Kidney (tissue), 14 donors: ENCODE measurements around the gene ADCY2. TPM values are rescaled to one million over a fixed set of nuclear protein-coding genes. Genes with fewer than 3 reads are reported as not detected.

Experiments
- DNase-seq, 5 donors: peaks; one replicate each; pipeline ENCODE4 v3.0.0-alpha.2; 2013 to 2020
- FAIRE-seq: peaks from 2 replicates; lab custom pipeline; 2012; peaks lifted over from hg19 to GRCh38; lab: Jason Lieb, UNC
- H3K27ac ChIP-seq, 2 donors: one replicate each; pipeline ENCODE4 v1.7.0; 2013; ENCODE audit warnings: low read depth in 2 of 2, low read length in 2 of 2, inconsistent platforms in 1 of 2
- H3K27me3 ChIP-seq: one replicate; pipeline ENCODE4 v1.7.1; 2013; ENCODE audit warnings: low read length, inconsistent platforms; ENCODE audit not compliant: control insufficient read depth, insufficient read depth
- H3K36me3 ChIP-seq, 3 donors: one replicate each; pipeline versions ENCODE4 v1.7.0 to v1.7.1; 2013; ENCODE audit warnings: low read length in 3 of 3, control low read depth in 1 of 3, inconsistent platforms in 1 of 3; ENCODE audit not compliant: insufficient read depth in 3 of 3, control insufficient read depth in 2 of 3
- H3K4me1 ChIP-seq, 3 donors: one replicate each; pipeline versions ENCODE4 v1.7.0 to v1.7.1; 2013; ENCODE audit warnings: low read length in 3 of 3, inconsistent platforms in 1 of 3, low read depth in 1 of 3; ENCODE audit not compliant: control insufficient read depth in 2 of 3, insufficient read depth in 2 of 3
- H3K4me3 ChIP-seq, 3 donors: one replicate each; pipeline versions ENCODE4 v1.7.0 to v1.8.1; 2013; ENCODE audit warnings: low read length in 3 of 3, control low read depth in 1 of 3, inconsistent platforms in 1 of 3
- H3K9ac ChIP-seq, 3 donors: one replicate each; pipeline versions ENCODE4 v1.7.0 to v1.7.1; 2013; ENCODE audit warnings: low read length in 3 of 3, control low read depth in 1 of 3, inconsistent platforms in 1 of 3
- H3K9me3 ChIP-seq, 3 donors: one replicate each; pipeline versions ENCODE4 v1.7.0 to v1.7.1; 2013; ENCODE audit warnings: low read length in 3 of 3, control low read depth in 1 of 3, inconsistent platforms in 1 of 3; ENCODE audit not compliant: control insufficient read depth in 2 of 3, insufficient read depth in 1 of 3
- CTCF ChIP-seq: IDR thresholded peaks from 3 replicates; pipeline ENCODE4 v1.5.1; 2012; ENCODE audit warnings: mild to moderate bottlenecking, moderate library complexity, borderline replicate concordance; ENCODE audit not compliant: insufficient read depth; ENCODE audit errors: extremely low read depth
- intact Hi-C: fragments of 100-400 bp; cut with DNase I; formaldehyde crosslinking; loops from one replicate; pipeline ENCODE4 v1.11.1; 2022
- polyA plus RNA-seq: library from polyadenylated mRNA; stranded (reverse); fragments of 350-450 nt; fragmentation: Illumina TruSeq; extraction: RNeasy Lipid Tissue Mini Kit (QIAGEN cat#74804); gene quantifications from one replicate; pipeline ENCODE4 v1.2.3, GENCODE V29; 2014; ENCODE audit warnings: low read depth, low replicate concordance; ENCODE audit not compliant: insufficient read depth
- total RNA-seq: library from RNA; stranded (reverse); fragmentation: NEBNext Ultra II Directional; extraction: Animal tissue kit (Norgen Biotek cat#: 25700); gene quantifications from one replicate; pipeline ENCODE4 v1.2.1, GENCODE V29; 2021
- donor health status: control.
- donor health status: control.
- donor health status: control.
- donor health status: control.
- donor health status: control.
- donor health status: DM: yes; HTN: yes; CAD: no.
- donor health status: Normal renal cell carcinoma (clear cell type).

Gene ADCY2
- total and polyA plus RNA-seq, 2 donors from 2014 or later, result 0.17 to 2.2 TPM

GRCh38 chr5:7533941-7534340 is 138.0 kb downstream of the ADCY2 start:
- FAIRE-seq (no peak), DNase-seq (no peak)
- Histone ChIP-seq H3K9ac (no peak overlapping the region), H3K4me1 (no peaks in the 10 kb centered on the region), H3K9me3 (no peaks in the 10 kb centered on the region), H3K27ac (no peak overlapping the region), H3K4me3 (no peak overlapping the region), H3K27me3 (no peaks in the 10 kb centered on the region), H3K36me3 (no peaks in the 10 kb centered on the region)
- TF ChIP-seq CTCF, result no peak
- intact Hi-C loops, result no loop called here

GRCh38 chr5:7534505-7534904 is 138.6 kb downstream of the ADCY2 start:
- Histone ChIP-seq H3K36me3 (no peaks in the 10 kb centered on the region), H3K27ac (no peak overlapping the region), H3K4me1 (no peaks in the 10 kb centered on the region), H3K4me3 (no peak overlapping the region), H3K9ac (no peak overlapping the region), H3K27me3 (no peaks in the 10 kb centered on the region), H3K9me3 (no peaks in the 10 kb centered on the region)
- FAIRE-seq (no peak), DNase-seq (no peak)
- intact Hi-C loops, result no loop called here
- no peak for TF ChIP-seq CTCF

DNA sequence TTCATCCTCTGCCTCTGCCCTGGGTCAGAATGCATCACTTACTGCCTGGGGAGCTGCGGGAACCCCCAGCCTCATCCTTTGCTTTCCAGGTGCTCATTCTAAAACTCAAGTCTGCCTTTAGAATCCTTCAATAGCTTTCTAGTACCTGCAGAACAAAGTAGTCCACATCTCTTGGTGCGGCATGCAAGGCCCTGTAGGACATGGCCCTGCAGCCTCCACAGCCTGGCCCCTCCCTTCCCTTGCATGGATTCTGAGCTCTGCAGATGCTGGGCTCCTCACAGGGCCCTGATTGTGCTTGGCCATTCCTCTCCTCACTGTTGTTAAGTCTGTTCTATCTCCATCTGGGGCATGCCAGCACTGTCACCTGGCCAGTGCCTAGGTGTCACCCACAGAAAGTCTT is 141.6 kb downstream of the ADCY2 start:
- no peaks in the 10 kb centered on the region for H3K9me3 ChIP-seq
- H3K4me1 ChIP-seq, result no peaks in the 10 kb centered on the region
- DNase-seq (no peak), FAIRE-seq (no peak)
- no peaks in the 10 kb centered on the region for H3K36me3 ChIP-seq
- intact Hi-C loops, result no loop called here
- no peaks in the 10 kb centered on the region for H3K27me3 ChIP-seq
- no peak overlapping the region for H3K9ac ChIP-seq
- H3K27ac ChIP-seq, result no peak overlapping the region
- H3K4me3 ChIP-seq, result no peak overlapping the region
- TF ChIP-seq CTCF, result no peak

DNA sequence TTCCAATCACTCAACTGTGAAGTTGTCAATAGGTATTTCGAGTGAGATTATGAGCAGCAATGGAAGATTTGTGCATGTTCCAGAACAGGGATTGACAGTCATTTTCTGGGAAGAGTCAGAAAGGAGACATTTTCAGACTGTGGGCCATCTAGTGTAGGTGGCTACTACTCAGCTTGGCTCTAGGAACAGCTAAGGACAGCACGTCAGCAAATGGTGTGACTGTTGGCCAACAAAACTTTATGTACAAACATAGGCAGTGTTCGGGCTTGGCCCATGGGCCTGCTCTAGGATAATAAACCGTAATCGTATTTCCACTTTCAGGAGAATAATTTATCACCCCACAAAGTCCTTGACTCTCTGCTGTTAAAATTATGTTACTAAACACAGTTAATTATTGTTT is 143.6 kb downstream of the ADCY2 start:
- DNase-seq (no peak), FAIRE-seq (no peak)
- H3K36me3 ChIP-seq, result no peaks in the 10 kb centered on the region
- H3K27me3 ChIP-seq, result no peaks in the 10 kb centered on the region
- intact Hi-C loops, result no loop called here
- H3K4me1 ChIP-seq, result no peaks in the 10 kb centered on the region
- H3K9me3 ChIP-seq, result no peaks in the 10 kb centered on the region
- no peak for TF ChIP-seq CTCF
- H3K4me3 ChIP-seq, result no peak overlapping the region
- H3K9ac ChIP-seq, result no peak overlapping the region
- no peak overlapping the region for H3K27ac ChIP-seq
